Effector memory CD8-positive, alpha-beta T cell (primary cell): ENCODE measurements around the gene ZBTB42.
A peak's percentile ranks its signal among the peaks of the same experiment; 100 is the strongest.
"Not testable (repeated sequence)": the region's sequence is repeated elsewhere in the genome, so short reads cannot be mapped to it uniquely, and the experiment has no call there.

ENCODE experiments used
- ATAC-seq: fragments of 150-1000 bp; cut with Tn5 transposase; replicated peaks from 2 replicates; pipeline ENCODE4 v1.10.0; 2021; ENCODE audit warnings: mild to moderate bottlenecking, moderate library complexity
- DNase-seq, 3 experiments: peaks; one replicate each; pipeline ENCODE4 v3.0.0; 2021
- H3K27ac Mint-ChIP-seq, 2 donors: one replicate each; pipeline ENCODE4 v1.8.0; 2022; ENCODE audit warnings: mild to moderate bottlenecking in 2 of 2, mixed read lengths in 2 of 2, moderate library complexity in 2 of 2
- H3K27me3 Mint-ChIP-seq, 2 donors: one replicate each; pipeline ENCODE4 v1.8.0; 2022; ENCODE audit warnings: mixed read lengths in 2 of 2
- H3K36me3 Mint-ChIP-seq: one replicate; pipeline ENCODE4 v1.8.0; 2022; ENCODE audit warnings: mild to moderate bottlenecking, moderate library complexity, mixed read lengths; ENCODE audit not compliant: insufficient read depth
- H3K4me1 Mint-ChIP-seq, 2 donors: one replicate each; pipeline ENCODE4 v1.8.0; 2022; ENCODE audit warnings: low read depth in 2 of 2, mixed read lengths in 2 of 2
- H3K4me3 Mint-ChIP-seq, 2 donors: one replicate each; pipeline ENCODE4 v1.8.0; 2022; ENCODE audit warnings: mild to moderate bottlenecking in 2 of 2, mixed read lengths in 2 of 2, moderate library complexity in 2 of 2
- H3K9me3 Mint-ChIP-seq, 2 donors: one replicate each; pipeline ENCODE4 v1.8.0; 2022; ENCODE audit warnings: mixed read lengths in 2 of 2

Gene ZBTB42

GRCh38 chr14:104806625-104807465, 5.9 kb downstream of the ZBTB42 start:
- H3K4me3 Mint-ChIP-seq: no peak overlapping the region
- no peak for ATAC-seq

GRCh38 chr14:104808456-104808855, 7.6 kb downstream of the ZBTB42 start:
- Mint-ChIP-seq H3K4me3 (no peak overlapping the region), H3K4me1 (peaks cover 0 to 8% of the 10 kb centered on the region in 2 donors), H3K27me3 (no peaks in the 10 kb centered on the region), H3K36me3 (no peaks in the 10 kb centered on the region), H3K27ac (no peak overlapping the region), H3K9me3 (no peaks in the 10 kb centered on the region)
- DNase-seq (no peak), ATAC-seq (no peak)

More at GRCh38 chr14:104806625-104807465, 5.9 kb downstream of the ZBTB42 start:
- peak overlapping the region; percentile 3 to 36 for H3K27ac Mint-ChIP-seq
- H3K4me1 Mint-ChIP-seq: peaks cover 0 to 12% of the 10 kb centered on the region in 2 donors
- H3K36me3 Mint-ChIP-seq: no peaks in the 10 kb centered on the region
- no peak for DNase-seq
- H3K27me3 Mint-ChIP-seq: no peaks in the 10 kb centered on the region
- H3K9me3 Mint-ChIP-seq: no peaks in the 10 kb centered on the region

GRCh38 chr14:104810316-104810715, 9.4 kb downstream of the ZBTB42 start:
- Mint-ChIP-seq H3K4me1 (peaks cover 5 to 10% of the 10 kb centered on the region in 2 donors), H3K36me3 (peaks cover 4% of the 10 kb centered on the region), H3K27me3 (no peaks in the 10 kb centered on the region), H3K4me3 (no peak overlapping the region), H3K27ac (no peak overlapping the region), H3K9me3 (no peaks in the 10 kb centered on the region)
- ATAC-seq (no peak), DNase-seq (no peak)

DNA sequence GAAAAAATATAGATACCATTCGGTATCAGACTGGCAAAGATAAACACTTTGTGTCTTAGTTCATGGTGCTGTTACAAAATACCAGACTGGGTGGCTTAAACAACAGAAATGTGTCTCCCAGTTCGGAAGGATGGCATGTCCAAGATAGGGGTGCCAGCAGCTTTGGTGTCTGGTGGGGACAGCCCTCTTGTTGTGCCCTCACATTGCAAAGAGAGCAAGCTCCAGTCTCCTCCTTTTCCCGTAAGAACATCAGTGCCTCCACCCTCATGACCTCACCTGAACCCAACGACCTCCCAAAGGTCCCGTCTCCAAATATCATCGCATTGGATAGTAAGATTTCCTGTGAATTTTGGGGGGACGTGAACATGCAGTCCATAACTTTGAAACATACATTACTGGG, 12.4 kb downstream of the ZBTB42 start:
- H3K4me3 Mint-ChIP-seq: no peak overlapping the region
- H3K36me3 Mint-ChIP-seq: peaks cover 9% of the 10 kb centered on the region
- H3K9me3 Mint-ChIP-seq: no peaks in the 10 kb centered on the region
- ATAC-seq: no peak
- peaks cover 5 to 11% of the 10 kb centered on the region in 2 donors for H3K4me1 Mint-ChIP-seq
- H3K27ac Mint-ChIP-seq: no peak overlapping the region
- H3K27me3 Mint-ChIP-seq: no peaks in the 10 kb centered on the region
- DNase-seq: no peak

DNA sequence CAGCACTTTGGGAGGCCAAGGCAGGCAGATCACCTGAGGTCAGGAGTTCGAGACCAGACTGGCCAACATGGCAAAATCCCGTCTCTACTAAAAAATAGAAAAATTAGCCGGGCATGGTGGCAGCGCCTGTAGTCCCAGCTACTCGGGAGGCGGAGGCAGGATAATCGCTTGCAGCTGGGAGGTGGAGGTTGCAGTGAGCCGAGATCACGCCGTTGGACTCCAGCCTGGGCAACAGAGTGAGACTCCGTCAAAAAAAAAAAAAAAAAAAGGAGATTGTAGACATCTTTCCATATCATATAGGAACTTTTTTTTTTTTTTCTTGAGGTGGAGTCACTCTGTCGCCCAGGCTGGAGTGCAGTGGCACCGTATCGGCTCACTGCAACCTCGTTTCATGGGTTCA, 13.8 kb downstream of the ZBTB42 start:
- Mint-ChIP-seq H3K4me1 (peaks cover 5 to 11% of the 10 kb centered on the region in 2 donors), H3K4me3 (peak overlapping the region; percentile 87 to 91), H3K27ac (peak overlapping the region in 1 of 2 donors; percentile 97)
- not testable (repeated sequence) for H3K36me3 Mint-ChIP-seq, H3K27me3 Mint-ChIP-seq, ATAC-seq, H3K9me3 Mint-ChIP-seq, DNase-seq

GRCh38 chr14:104816616-104816884, 15.6 kb downstream of the ZBTB42 start:
- ATAC-seq: no peak
- Mint-ChIP-seq H3K27ac (peak overlapping the region; percentile 93 to 97), H3K4me1 (peaks cover 5 to 11% of the 10 kb centered on the region in 2 donors), H3K4me3 (peak overlapping the region; percentile 87 to 91), H3K27me3 (no peaks in the 10 kb centered on the region), H3K9me3 (no peaks in the 10 kb centered on the region), H3K36me3 (peaks cover 9% of the 10 kb centered on the region)
- DNase-seq: no peak

DNA sequence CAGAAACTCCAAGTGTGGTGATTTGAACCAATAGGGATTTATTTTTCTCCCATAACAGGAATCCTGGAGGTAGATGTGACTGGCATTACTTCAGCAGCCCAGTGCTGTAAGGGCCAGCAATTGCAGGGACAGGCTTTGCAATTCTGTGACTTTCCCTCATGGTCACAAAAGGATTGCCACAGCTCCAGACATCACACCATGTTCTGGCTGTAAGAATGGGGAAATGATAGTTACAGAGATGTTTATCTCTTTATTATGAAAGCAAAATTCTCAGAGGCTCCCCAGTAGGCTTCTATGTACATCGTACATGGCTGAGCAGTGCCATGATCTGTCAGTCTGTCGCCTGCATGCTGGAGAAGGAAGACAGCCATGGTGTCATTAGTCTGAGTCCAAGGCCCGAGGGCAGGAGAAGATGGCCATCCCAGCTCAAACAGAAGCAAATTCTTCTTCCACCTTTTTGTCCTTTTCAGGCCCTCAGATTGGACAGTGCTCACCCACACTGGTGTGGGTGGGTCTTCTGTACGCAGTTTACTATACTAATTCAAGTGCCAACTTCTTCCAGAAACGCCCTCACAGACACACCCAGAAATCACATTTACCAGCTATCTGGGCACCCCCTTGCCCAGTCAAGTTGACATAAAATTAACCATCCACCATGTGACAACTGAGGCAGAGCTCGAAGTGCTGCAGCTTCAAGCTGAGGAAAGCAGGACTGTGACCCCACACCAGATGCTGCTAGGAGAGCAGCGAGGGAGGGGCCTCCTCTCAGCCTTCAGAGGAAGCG, 17.2 kb downstream of the ZBTB42 start:
- H3K36me3 Mint-ChIP-seq: peaks cover 9% of the 10 kb centered on the region
- H3K4me3 Mint-ChIP-seq: peak overlapping the region in 1 of 2 donors; percentile 87
- H3K27ac Mint-ChIP-seq: no peak overlapping the region

DNA sequence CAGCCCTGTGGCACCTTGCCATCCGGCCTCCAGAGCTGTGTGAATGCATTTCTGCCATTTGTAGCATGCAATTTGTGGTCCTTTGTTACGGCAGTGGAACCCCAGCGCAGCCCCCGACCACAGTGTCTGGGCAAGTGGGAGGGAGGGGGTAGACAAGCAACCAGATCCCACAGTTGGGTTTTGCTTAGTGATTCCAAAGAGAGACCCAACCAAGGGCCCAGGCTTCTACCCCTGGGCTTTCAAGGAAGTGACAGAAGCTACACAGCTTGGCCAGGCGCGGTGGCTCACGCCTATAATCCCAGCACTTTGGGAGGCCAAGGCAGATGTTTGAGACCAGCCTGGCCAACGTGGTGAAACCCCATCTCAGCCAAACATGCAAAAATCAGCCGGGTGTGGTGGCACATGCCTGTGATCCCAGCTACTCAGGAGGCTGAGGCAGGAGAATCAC, 17.8 kb downstream of the ZBTB42 start:
- DNase-seq (no peak), ATAC-seq (no peak)
- Mint-ChIP-seq H3K9me3 (no peaks in the 10 kb centered on the region), H3K36me3 (peaks cover 9% of the 10 kb centered on the region), H3K4me3 (no peak overlapping the region), H3K27me3 (no peaks in the 10 kb centered on the region), H3K4me1 (peaks cover 5 to 11% of the 10 kb centered on the region in 2 donors), H3K27ac (peak overlapping the region in 1 of 2 donors; percentile 26)

More for the DNA sequence above, 17.2 kb downstream of the ZBTB42 start:
- ATAC-seq: no peak
- DNase-seq: no peak
- H3K9me3 Mint-ChIP-seq: no peaks in the 10 kb centered on the region
- H3K4me1 Mint-ChIP-seq: peaks cover 5 to 11% of the 10 kb centered on the region in 2 donors
- no peaks in the 10 kb centered on the region for H3K27me3 Mint-ChIP-seq

GRCh38 chr14:104819361-104819781, 18.5 kb downstream of the ZBTB42 start:
- no peak for ATAC-seq
- Mint-ChIP-seq H3K4me3 (no peak overlapping the region), H3K9me3 (peaks cover 0 to 2% of the 10 kb centered on the region in 2 donors)

GRCh38 chr14:104820669-104821228, 19.8 kb downstream of the ZBTB42 start:
- Mint-ChIP-seq H3K9me3 (peaks cover 0 to 9% of the 10 kb centered on the region in 2 donors), H3K27ac (no peak overlapping the region), H3K4me3 (no peak overlapping the region), H3K27me3 (peaks cover 0 to 15% of the 10 kb centered on the region in 2 donors), H3K4me1 (peaks cover 6 to 10% of the 10 kb centered on the region in 2 donors), H3K36me3 (peaks cover 4% of the 10 kb centered on the region)
- no peak for ATAC-seq
- DNase-seq: no peak

More at GRCh38 chr14:104819361-104819781, 18.5 kb downstream of the ZBTB42 start:
- peaks cover 0 to 1% of the 10 kb centered on the region in 2 donors for H3K27me3 Mint-ChIP-seq
- no peak for DNase-seq
- H3K27ac Mint-ChIP-seq: peak overlapping the region in 1 of 2 donors; percentile 26
- peaks cover 9% of the 10 kb centered on the region for H3K36me3 Mint-ChIP-seq
- H3K4me1 Mint-ChIP-seq: peaks cover 3 to 7% of the 10 kb centered on the region in 2 donors

DNA sequence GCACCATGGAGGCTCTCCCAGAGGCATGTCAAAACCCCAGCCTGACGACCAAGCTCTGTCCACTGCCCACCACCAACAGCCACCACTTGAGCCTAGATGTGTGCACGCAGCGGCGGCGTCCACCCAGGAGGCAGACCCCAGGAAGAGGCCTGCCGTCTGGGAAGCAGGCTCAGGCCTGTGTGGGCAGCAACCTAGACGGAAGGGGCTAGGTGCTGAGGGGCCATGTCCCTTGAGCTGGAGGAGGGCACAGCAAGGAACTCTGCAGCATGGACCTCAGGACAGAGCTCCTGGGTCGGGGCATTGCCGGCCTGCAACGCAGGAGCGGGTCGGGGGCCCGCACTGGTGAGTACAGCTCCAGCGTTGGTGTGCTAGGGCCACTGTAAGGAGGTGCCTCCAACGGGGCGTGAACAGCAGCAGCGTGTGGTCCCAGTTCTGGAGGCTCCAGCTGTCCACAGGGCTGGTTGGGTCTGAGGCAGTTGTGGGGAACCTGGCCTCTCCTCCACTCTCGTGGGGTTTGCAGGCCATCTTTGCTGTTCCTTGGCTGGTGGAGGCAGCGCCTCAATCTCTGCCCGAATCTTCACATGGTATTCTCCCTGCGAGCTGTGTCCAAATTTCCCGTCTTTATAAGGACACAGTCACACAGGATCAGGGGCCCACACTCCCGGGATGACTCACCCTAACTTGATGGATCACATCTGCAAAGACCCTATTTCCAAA, 20.5 kb downstream of the ZBTB42 start:
- Mint-ChIP-seq H3K27me3 (peaks cover 0 to 17% of the 10 kb centered on the region in 2 donors), H3K4me3 (no peak overlapping the region), H3K36me3 (peaks cover 6% of the 10 kb centered on the region), H3K27ac (no peak overlapping the region), H3K4me1 (peaks cover 7 to 11% of the 10 kb centered on the region in 2 donors), H3K9me3 (peaks cover 0 to 9% of the 10 kb centered on the region in 2 donors)
- ATAC-seq (no peak), DNase-seq (no peak)

DNA sequence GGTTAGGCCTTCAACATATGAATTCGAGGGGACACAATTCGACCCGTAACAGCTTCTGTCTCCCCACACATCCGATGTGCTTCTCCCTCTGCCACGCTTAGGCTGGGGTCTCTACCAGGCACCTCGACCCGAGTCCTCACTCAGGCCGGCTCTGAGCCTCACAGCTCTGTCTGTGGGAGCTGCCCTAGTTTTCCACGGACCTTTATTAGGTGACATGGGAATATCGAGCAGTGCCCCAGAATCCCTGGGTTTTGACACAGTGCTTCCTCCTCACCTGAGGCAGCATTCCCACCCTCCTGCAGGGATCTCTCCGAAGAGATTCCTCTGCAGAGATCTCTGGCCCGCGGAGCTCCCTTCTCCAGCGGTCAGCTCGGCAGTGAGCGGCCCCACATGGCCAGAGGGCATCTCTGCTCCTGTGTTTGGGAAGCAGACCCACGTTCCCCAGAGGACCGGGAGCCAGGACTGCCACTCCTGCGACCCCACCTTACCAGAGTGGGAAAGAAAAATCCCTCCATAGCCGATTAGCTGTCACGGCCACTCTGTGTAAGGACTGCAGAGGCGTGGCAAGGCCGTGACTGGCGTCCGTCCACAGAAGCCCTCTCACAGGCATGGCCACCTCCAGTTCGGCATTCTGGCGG, 21.2 kb downstream of the ZBTB42 start:
- no peak for ATAC-seq

More for the DNA sequence above, 21.2 kb downstream of the ZBTB42 start:
- H3K36me3 Mint-ChIP-seq: peaks cover 7% of the 10 kb centered on the region
- peaks cover 9 to 11% of the 10 kb centered on the region in 2 donors for H3K4me1 Mint-ChIP-seq
- H3K4me3 Mint-ChIP-seq: no peak overlapping the region
- H3K9me3 Mint-ChIP-seq: peaks cover 0 to 9% of the 10 kb centered on the region in 2 donors
- no peak overlapping the region for H3K27ac Mint-ChIP-seq
- peaks cover 0 to 20% of the 10 kb centered on the region in 2 donors for H3K27me3 Mint-ChIP-seq
- no peak for DNase-seq
